Panc1 (cell line): ENCODE results near the gene RCCD1.

Experiments
- REST ChIP-seq, 2 experiments: IDR thresholded peaks; 2 replicates each; pipeline ENCODE4 v1.6.1; 2011 to 2012; ENCODE audit warnings: low read depth in 2 of 2, control low read depth in 1 of 2, low read length in 1 of 2, mild to moderate bottlenecking in 1 of 2, moderate library complexity in 1 of 2; ENCODE audit not compliant: insufficient read depth in 1 of 2
- TF ChIP-seq, protein P1 (sequence below): fragments of 450-650 bp; IDR thresholded peaks from 2 replicates; pipeline ENCODE4 v1.5.1; 2017; ENCODE audit warnings: mild to moderate bottlenecking

DNA sequence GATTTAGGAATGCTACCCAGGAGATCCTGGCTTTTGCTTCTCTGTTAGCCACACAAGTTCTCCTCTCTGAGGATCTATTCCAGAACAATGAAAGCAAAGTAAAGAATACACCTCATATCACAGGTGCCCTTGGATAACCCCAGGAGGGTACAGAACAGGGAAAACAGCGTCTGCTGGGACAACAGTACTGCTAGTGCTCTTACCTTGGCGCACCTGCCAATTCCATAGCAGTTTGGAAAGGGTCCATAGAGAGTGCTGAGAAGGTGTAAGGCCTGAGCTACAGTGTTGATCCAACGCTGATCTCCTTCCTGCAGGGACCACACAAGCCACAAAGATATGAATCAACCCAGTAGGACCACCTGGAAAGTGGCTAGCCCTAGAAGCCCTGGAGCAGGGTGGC, 52.6 kb downstream of the RCCD1 start:
- TF ChIP-seq, protein P1, sequence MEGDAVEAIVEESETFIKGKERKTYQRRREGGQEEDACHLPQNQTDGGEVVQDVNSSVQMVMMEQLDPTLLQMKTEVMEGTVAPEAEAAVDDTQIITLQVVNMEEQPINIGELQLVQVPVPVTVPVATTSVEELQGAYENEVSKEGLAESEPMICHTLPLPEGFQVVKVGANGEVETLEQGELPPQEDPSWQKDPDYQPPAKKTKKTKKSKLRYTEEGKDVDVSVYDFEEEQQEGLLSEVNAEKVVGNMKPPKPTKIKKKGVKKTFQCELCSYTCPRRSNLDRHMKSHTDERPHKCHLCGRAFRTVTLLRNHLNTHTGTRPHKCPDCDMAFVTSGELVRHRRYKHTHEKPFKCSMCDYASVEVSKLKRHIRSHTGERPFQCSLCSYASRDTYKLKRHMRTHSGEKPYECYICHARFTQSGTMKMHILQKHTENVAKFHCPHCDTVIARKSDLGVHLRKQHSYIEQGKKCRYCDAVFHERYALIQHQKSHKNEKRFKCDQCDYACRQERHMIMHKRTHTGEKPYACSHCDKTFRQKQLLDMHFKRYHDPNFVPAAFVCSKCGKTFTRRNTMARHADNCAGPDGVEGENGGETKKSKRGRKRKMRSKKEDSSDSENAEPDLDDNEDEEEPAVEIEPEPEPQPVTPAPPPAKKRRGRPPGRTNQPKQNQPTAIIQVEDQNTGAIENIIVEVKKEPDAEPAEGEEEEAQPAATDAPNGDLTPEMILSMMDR, result no peak
- TF ChIP-seq REST (IDR thresholded peaks at IDR 0.05; ENCODE audit: insufficient read depth in 1 of 2, low read depth in 2 of 2, low read length in 1 of 2), result no peak
